CD14-positive monocyte (primary cell): ENCODE data around the gene ATP5F1E. TPM values are rescaled to one million over a fixed set of nuclear protein-coding genes. Genes with fewer than 3 reads are reported as not detected.

Source experiments
- DNase-seq, 3 donors: peaks; one replicate each; pipeline ENCODE4 v3.0.0-alpha.2; 2011 to 2022
- H2AFZ ChIP-seq: 2 replicates; pipeline ENCODE4 v1.6.0; 2012; ENCODE audit warnings: mild to moderate bottlenecking, low read depth, low read length, inconsistent platforms; ENCODE audit not compliant: insufficient read depth, poor library complexity, severe bottlenecking
- H3K27ac ChIP-seq, 2 donors: 1 replicate in 1 of 2; 2 replicates in 1 of 2; pipeline ENCODE4 v1.5.1; 2012 to 2013; ENCODE audit warnings: low read length in 2 of 2, control low read depth in 1 of 2, inconsistent platforms in 1 of 2, low read depth in 1 of 2, mild to moderate bottlenecking in 1 of 2
- H3K27me3 ChIP-seq, 2 donors: one replicate each; pipeline versions ENCODE4 v1.6.0 to v1.6.1; 2011 to 2013; ENCODE audit warnings: low read length in 2 of 2; ENCODE audit not compliant: control insufficient read depth in 2 of 2, insufficient read depth in 2 of 2
- H3K36me3 ChIP-seq, 2 donors: replicated peaks in 1 of 2; 1 replicate in 1 of 2; 2 replicates in 1 of 2; pipeline versions ENCODE4 v1.5.1 to v1.6.1; 2012 to 2013; ENCODE audit warnings: low read length in 2 of 2, control low read depth in 1 of 2, inconsistent platforms in 1 of 2, mild to moderate bottlenecking in 1 of 2; ENCODE audit not compliant: insufficient read depth in 2 of 2, control insufficient read depth in 1 of 2
- H3K4me1 ChIP-seq, 2 donors: 1 replicate in 1 of 2; 2 replicates in 1 of 2; pipeline versions ENCODE4 v1.5.1 to v1.6.1; 2012 to 2013; ENCODE audit warnings: low read length in 2 of 2, control low read depth in 1 of 2, inconsistent platforms in 1 of 2, mild to moderate bottlenecking in 1 of 2, moderate library complexity in 1 of 2; ENCODE audit not compliant: insufficient read depth in 2 of 2, control insufficient read depth in 1 of 2
- H3K4me2 ChIP-seq: replicated peaks from 2 replicates; pipeline ENCODE3; 2012; ENCODE audit warnings: low read length, moderate library complexity, mild to moderate bottlenecking; ENCODE audit not compliant: poor library complexity, severe bottlenecking; ENCODE audit errors: extremely low read depth
- H3K4me3 ChIP-seq, 3 experiments: fragments of 200-600 bp in 1 of 3; sonication (generic) in 1 of 3; replicated peaks in 1 of 3; 1 replicate in 2 of 3; 2 replicates in 1 of 3; pipeline ENCODE4 v1.5.1; 2011 to 2013; ENCODE audit warnings: low read length in 3 of 3, mild to moderate bottlenecking in 3 of 3, control low read depth in 2 of 3, low read depth in 2 of 3, inconsistent platforms in 1 of 3, moderate library complexity in 1 of 3
- H3K79me2 ChIP-seq: 2 replicates; pipeline ENCODE4 v1.6.0; 2012; ENCODE audit warnings: mild to moderate bottlenecking, control low read depth, inconsistent platforms, low read length, moderate library complexity; ENCODE audit not compliant: insufficient read depth
- H3K9ac ChIP-seq: 2 replicates; pipeline ENCODE4 v1.6.0; 2017; ENCODE audit warnings: low read length, mild to moderate bottlenecking; ENCODE audit not compliant: insufficient read depth, poor library complexity, severe bottlenecking
- H3K9me3 ChIP-seq, 2 donors: replicated peaks in 1 of 2; 1 replicate in 1 of 2; 2 replicates in 1 of 2; pipeline versions ENCODE4 v1.5.1 to v1.6.1; 2012 to 2013; ENCODE audit warnings: low read length in 2 of 2, control low read depth in 1 of 2; ENCODE audit not compliant: control insufficient read depth in 1 of 2, insufficient read depth in 1 of 2
- H4K20me1 ChIP-seq: 2 replicates; pipeline ENCODE4 v1.6.0; 2012; ENCODE audit warnings: mild to moderate bottlenecking, low read length, control low read depth, moderate library complexity; ENCODE audit not compliant: insufficient read depth
- H3K27ac Mint-ChIP-seq, 7 donors: one replicate each; pipeline ENCODE4 v1.8.0; 2020; ENCODE audit warnings: mild to moderate bottlenecking in 7 of 7, mixed read lengths in 7 of 7, moderate library complexity in 6 of 7, inconsistent platforms in 2 of 7
- H3K27me3 Mint-ChIP-seq, 3 donors: one replicate each; pipeline ENCODE4 v1.8.0; 2021 to 2022; ENCODE audit warnings: low read depth in 3 of 3, mild to moderate bottlenecking in 3 of 3, mixed read lengths in 3 of 3, moderate library complexity in 3 of 3, inconsistent platforms in 1 of 3
- H3K36me3 Mint-ChIP-seq, 2 donors: one replicate each; pipeline ENCODE4 v1.8.0; 2020; ENCODE audit warnings: mixed read lengths in 2 of 2, inconsistent platforms in 1 of 2, mild to moderate bottlenecking in 1 of 2
- H3K4me1 Mint-ChIP-seq: one replicate; pipeline ENCODE4 v1.8.0; 2020; ENCODE audit warnings: mild to moderate bottlenecking, mixed read lengths
- H3K4me3 Mint-ChIP-seq, 2 donors: one replicate each; pipeline ENCODE4 v1.8.0; 2020; ENCODE audit warnings: mild to moderate bottlenecking in 2 of 2, mixed read lengths in 2 of 2, moderate library complexity in 1 of 2
- H3K9me3 Mint-ChIP-seq, 7 donors: one replicate each; pipeline ENCODE4 v1.8.0; 2020 to 2022; ENCODE audit warnings: mixed read lengths in 7 of 7, mild to moderate bottlenecking in 6 of 7, moderate library complexity in 6 of 7, inconsistent platforms in 2 of 7
- WGBS: methylation state at CpG from one replicate; pipeline ENCODE4 v1.1.5; 2013; ENCODE audit warnings: missing lambda C conversion rate; ENCODE audit not compliant: insufficient coverage; 5-methylcytosine and 5-hydroxymethylcytosine counted together
- intact Hi-C, 2 donors: fragments of 100-400 bp; cut with micrococcal nuclease; formaldehyde crosslinking; loops; one replicate each; pipeline versions ENCODE4 v1.15.0 to v1.15.1; 2023
- polyA plus RNA-seq, 3 donors: library from polyadenylated mRNA; depleted of rRNA in 1 of 3; unstranded in 2 of 3; stranded (reverse) in 1 of 3; fragments of 300-500 nt in 2 of 3; fragments of >200 nt in 1 of 3; fragmentation: Illumina TruSeq in 2 of 3; gene quantifications; 1 replicate in 2 of 3; 2 replicates in 1 of 3; pipeline ENCODE4 v1.2.3, GENCODE V29; 2012 to 2021
- TF ChIP-seq, protein P1 (sequence below): fragments of 200-600 bp; IDR thresholded peaks from one replicate; pipeline ENCODE4 v1.8.0; 2022; ENCODE audit warnings: antibody characterized with exemption, mild to moderate bottlenecking

The ATP5F1E gene
- polyA plus RNA-seq, 3 donors: 39.0 to 105 (median 102) TPM

DNA sequence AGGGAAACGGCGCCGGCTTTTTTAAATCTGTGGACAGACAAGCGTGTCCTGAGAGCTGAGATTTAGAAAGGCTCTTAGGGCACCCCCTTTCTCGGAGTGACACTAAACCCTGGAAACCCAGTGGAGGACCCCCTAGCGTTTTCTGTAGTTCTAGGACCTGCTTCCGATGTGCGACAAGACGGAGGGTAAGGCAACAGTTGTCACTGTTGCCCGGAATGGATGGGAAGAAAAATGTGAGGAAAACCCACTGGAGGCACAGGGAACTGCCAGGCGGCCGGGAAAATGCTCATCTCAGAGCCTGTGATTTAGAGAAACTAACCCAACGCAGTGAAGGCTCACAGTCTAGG lies 551 bp upstream of the ATP5F1E start:
- intact Hi-C loops: loop anchor here (2.0 to 10.0 kb wide), 5 partner anchors 24 to 140 kb away; partner anchors contain the start of gene NELFCD (in 1 of the 2)
- H4K20me1 ChIP-seq: peaks cover 43% of the 10 kb centered on the region

DNA sequence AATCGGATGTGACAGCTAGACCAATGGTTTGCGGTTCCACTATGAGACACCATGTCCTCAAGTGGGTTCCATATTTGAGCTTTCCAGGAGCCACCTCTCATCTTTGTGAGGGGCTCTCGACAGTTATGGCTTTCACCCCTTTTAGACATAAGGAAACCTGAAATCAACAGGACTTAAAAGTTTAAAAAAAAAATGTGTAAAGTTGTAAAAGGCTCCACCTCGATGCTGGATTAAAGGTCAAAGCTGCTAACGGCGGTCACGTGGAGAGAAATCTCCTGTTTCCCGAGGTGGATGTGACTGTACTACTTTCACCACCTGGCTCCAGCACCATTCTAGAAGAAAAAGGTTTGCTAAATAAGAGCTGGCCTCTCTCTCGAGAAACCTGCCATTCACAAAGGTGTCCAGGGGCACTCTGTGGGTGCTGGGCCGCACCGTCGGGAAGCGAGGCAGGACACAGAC lies 542 bp downstream of the ATP5F1E start:
- TF ChIP-seq, protein P1, sequence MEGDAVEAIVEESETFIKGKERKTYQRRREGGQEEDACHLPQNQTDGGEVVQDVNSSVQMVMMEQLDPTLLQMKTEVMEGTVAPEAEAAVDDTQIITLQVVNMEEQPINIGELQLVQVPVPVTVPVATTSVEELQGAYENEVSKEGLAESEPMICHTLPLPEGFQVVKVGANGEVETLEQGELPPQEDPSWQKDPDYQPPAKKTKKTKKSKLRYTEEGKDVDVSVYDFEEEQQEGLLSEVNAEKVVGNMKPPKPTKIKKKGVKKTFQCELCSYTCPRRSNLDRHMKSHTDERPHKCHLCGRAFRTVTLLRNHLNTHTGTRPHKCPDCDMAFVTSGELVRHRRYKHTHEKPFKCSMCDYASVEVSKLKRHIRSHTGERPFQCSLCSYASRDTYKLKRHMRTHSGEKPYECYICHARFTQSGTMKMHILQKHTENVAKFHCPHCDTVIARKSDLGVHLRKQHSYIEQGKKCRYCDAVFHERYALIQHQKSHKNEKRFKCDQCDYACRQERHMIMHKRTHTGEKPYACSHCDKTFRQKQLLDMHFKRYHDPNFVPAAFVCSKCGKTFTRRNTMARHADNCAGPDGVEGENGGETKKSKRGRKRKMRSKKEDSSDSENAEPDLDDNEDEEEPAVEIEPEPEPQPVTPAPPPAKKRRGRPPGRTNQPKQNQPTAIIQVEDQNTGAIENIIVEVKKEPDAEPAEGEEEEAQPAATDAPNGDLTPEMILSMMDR: no peak
- peaks cover 49% of the 10 kb centered on the region for H3K4me1 Mint-ChIP-seq
- peak overlapping the region; percentile 52 to 83 (median 79) for H3K4me3 ChIP-seq
- H3K4me3 Mint-ChIP-seq: peak overlapping the region; percentile 94 to 97
- H3K79me2 ChIP-seq: peaks cover 56% of the 10 kb centered on the region
- intact Hi-C loops: loop anchor here (2.0 to 10.0 kb wide), 5 partner anchors 23 to 139 kb away; partner anchors contain the start of gene NELFCD (in 1 of the 2)
- peak overlapping the region; percentile 82 for H2AFZ ChIP-seq
- peak overlapping the region; percentile 78 for H3K4me2 ChIP-seq
- no peak for DNase-seq
- no peaks in the 10 kb centered on the region for H3K9me3 Mint-ChIP-seq
- peaks cover 50% of the 10 kb centered on the region for H4K20me1 ChIP-seq
- H3K36me3 ChIP-seq: peaks cover 51 to 69% of the 10 kb centered on the region in 2 donors
- H3K9ac ChIP-seq: peak overlapping the region; percentile 83
- H3K27ac ChIP-seq: peak overlapping the region; percentile 78 to 88
- 19% methylated on average over 7 of the region's 13 CpGs for WGBS
- no peaks in the 10 kb centered on the region for H3K27me3 ChIP-seq
- H3K9me3 ChIP-seq: no peaks in the 10 kb centered on the region
- peak overlapping the region; percentile 93 to 99 (median 97) for H3K27ac Mint-ChIP-seq
- H3K36me3 Mint-ChIP-seq: peaks cover 64 to 67% of the 10 kb centered on the region in 2 donors
- H3K4me1 ChIP-seq: peaks cover 23 to 41% of the 10 kb centered on the region in 2 donors
- peaks cover 0 to 2% (median 0%) of the 10 kb centered on the region in 3 donors for H3K27me3 Mint-ChIP-seq

More for the DNA sequence above, 551 bp upstream of the ATP5F1E start:
- peaks cover 52 to 69% of the 10 kb centered on the region in 2 donors for H3K36me3 ChIP-seq
- no peaks in the 10 kb centered on the region for H3K9me3 Mint-ChIP-seq
- no peaks in the 10 kb centered on the region for H3K27me3 ChIP-seq
- H3K4me3 Mint-ChIP-seq: peak overlapping the region; percentile 84 to 93
- WGBS: 0% methylated on average over 9 of the region's 13 CpGs
- peaks cover 53% of the 10 kb centered on the region for H3K79me2 ChIP-seq
- H3K27ac Mint-ChIP-seq: peak overlapping the region; percentile 90 to 97 (median 94)
- peaks cover 0 to 2% (median 0%) of the 10 kb centered on the region in 3 donors for H3K27me3 Mint-ChIP-seq
- peaks cover 23 to 41% of the 10 kb centered on the region in 2 donors for H3K4me1 ChIP-seq
- H3K36me3 Mint-ChIP-seq: peaks cover 64 to 67% of the 10 kb centered on the region in 2 donors
- TF ChIP-seq, protein P1: no peak
- H3K9me3 ChIP-seq: no peaks in the 10 kb centered on the region
- H2AFZ ChIP-seq: peak overlapping the region; percentile 81
- H3K4me3 ChIP-seq: peak overlapping the region; percentile 53 to 83 (median 79)
- H3K4me1 Mint-ChIP-seq: peaks cover 39% of the 10 kb centered on the region
- H3K4me2 ChIP-seq: peak overlapping the region; percentile 78
- peak overlapping the region; percentile 83 for H3K9ac ChIP-seq
- H3K27ac ChIP-seq: peak overlapping the region; percentile 71 to 88
- no peak for DNase-seq
